Peyer's patch (tissue), 4 donors: Measurements from ENCODE around the gene NPR1.

Source experiments
- POLR2A ChIP-seq, 2 donors: fragments of 450-650 bp; IDR thresholded peaks; one replicate each; pipeline ENCODE4 v1.5.1; 2017; ENCODE audit warnings: antibody characterized with exemption in 2 of 2, mild to moderate bottlenecking in 2 of 2, moderate library complexity in 2 of 2
- TF ChIP-seq, protein P1 (sequence below), 6 experiments: fragments of 450-650 bp in 4 of 6; fragments of 200-600 bp in 2 of 6; sonication (generic) in 1 of 6; IDR thresholded peaks; one replicate each; pipeline ENCODE4 v1.5.1; 2017 to 2019; ENCODE audit warnings: antibody characterized with exemption in 6 of 6, mild to moderate bottlenecking in 3 of 6, moderate library complexity in 1 of 6

GRCh38 chr1:153697191-153698019 lies 18.9 kb downstream of the NPR1 start:
- TF ChIP-seq, protein P1, sequence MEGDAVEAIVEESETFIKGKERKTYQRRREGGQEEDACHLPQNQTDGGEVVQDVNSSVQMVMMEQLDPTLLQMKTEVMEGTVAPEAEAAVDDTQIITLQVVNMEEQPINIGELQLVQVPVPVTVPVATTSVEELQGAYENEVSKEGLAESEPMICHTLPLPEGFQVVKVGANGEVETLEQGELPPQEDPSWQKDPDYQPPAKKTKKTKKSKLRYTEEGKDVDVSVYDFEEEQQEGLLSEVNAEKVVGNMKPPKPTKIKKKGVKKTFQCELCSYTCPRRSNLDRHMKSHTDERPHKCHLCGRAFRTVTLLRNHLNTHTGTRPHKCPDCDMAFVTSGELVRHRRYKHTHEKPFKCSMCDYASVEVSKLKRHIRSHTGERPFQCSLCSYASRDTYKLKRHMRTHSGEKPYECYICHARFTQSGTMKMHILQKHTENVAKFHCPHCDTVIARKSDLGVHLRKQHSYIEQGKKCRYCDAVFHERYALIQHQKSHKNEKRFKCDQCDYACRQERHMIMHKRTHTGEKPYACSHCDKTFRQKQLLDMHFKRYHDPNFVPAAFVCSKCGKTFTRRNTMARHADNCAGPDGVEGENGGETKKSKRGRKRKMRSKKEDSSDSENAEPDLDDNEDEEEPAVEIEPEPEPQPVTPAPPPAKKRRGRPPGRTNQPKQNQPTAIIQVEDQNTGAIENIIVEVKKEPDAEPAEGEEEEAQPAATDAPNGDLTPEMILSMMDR (IDR thresholded peaks at IDR 0.05): no peak
- TF ChIP-seq POLR2A (IDR thresholded peaks at IDR 0.05): no peak
